ENCODE results near the gene ALDH1A3. TPM values are rescaled to one million over a fixed set of nuclear protein-coding genes. Genes with fewer than 3 reads are reported as not detected.

ALDH1A3 gene
- total and polyA plus RNA-seq, 2 of the 4 experiments (the other 2 are of a cell fraction): 3.1 to 5.0 TPM

DNA sequence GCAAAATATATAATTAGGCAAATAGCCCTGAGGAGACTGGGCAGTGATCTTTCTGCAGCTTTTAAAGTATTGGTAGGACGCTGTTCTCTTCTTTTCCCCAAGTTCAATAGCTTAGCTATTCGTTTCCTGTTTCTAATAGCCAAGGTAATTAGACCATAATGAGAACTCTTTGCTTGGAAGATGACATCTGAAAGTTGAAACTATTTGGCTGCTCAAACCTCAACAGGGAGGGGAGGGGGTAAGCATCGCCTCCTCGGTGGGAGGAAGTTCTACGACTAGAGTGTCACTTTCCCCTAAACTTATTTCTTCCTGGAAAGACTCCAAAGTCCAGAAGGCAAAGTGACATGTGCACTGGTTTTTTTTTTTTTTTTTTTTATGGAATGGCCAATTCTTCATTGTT, 22.8 kb upstream of the ALDH1A3 start:
- DNase-seq: no peak
- Histone ChIP-seq H3K18ac (ENCODE audit: low read depth, low read length) (no peak overlapping the region), H4K91ac (ENCODE audit: insufficient read depth, low read depth, low read length) (no peak overlapping the region), H2AK5ac (ENCODE audit: low read depth, low read length) (no peak overlapping the region), H4K5ac (ENCODE audit: low read depth, low read length) (no peak overlapping the region), H3K4me2 (ENCODE audit: low read depth, low read length) (no peak overlapping the region), H3K27ac (ENCODE audit: insufficient read depth, low read length) (no peak overlapping the region), H2AK9ac (replicated peaks; ENCODE audit: low read depth, low read length, poor library complexity) (no peak overlapping the region), H2BK120ac (ENCODE audit: low read depth, low read length) (no peak overlapping the region), H4K8ac (ENCODE audit: low read depth in 2 of 2, low read length in 2 of 2) (no peak overlapping the region), H3K27me3 (ENCODE audit: control insufficient read depth, insufficient read depth, low read length) (peaks cover 6% of the 10 kb centered on the region), H3K4me1 (ENCODE audit: control insufficient read depth, insufficient read depth, low read length) (no peaks in the 10 kb centered on the region), H3K9me1 (ENCODE audit: insufficient read depth, low read length) (no peaks in the 10 kb centered on the region), H2BK5ac (ENCODE audit: low read depth, low read length, poor library complexity, severe bottlenecking) (no peak overlapping the region), H4K20me1 (ENCODE audit: insufficient read depth, low read length) (no peaks in the 10 kb centered on the region), H3K9ac (ENCODE audit: low read depth, low read length) (no peak overlapping the region), H3K4me3 (ENCODE audit: insufficient read depth, low read depth, low read length) (no peak overlapping the region), H3K9me3 (ENCODE audit: control insufficient read depth, insufficient read depth, low read length) (peaks cover 7% of the 10 kb centered on the region), H2BK15ac (ENCODE audit: low read depth, low read length) (no peak overlapping the region), H2BK20ac (ENCODE audit: low read depth, low read length) (no peak overlapping the region), H3K56ac (ENCODE audit: extremely low read depth, insufficient read depth, low read length) (no peak overlapping the region), H3K14ac (replicated peaks; ENCODE audit: low read depth, low read length) (no peak overlapping the region), H3K23ac (ENCODE audit: low read depth, low read length) (no peak overlapping the region), H3K4ac (ENCODE audit: low read depth, low read length) (no peak overlapping the region), H3K36me3 (ENCODE audit: control insufficient read depth, insufficient read depth, low read length) (no peaks in the 10 kb centered on the region), H2AFZ (replicated peaks; ENCODE audit: low read length, poor library complexity) (no peak overlapping the region), H3K79me1 (ENCODE audit: low read depth in 1 of 2, low read length in 2 of 2) (no peaks in the 10 kb centered on the region)
- dilution Hi-C loops (cut with HindIII; ENCODE audit: low sequenced_read_pairs, unreplicated experiment) (no loop called here), intact Hi-C loops (cut with micrococcal nuclease) (no loop called here), in situ Hi-C loops (cut with MboI; ENCODE audit: low sequenced_read_pairs) (no loop called here)
- ChIA-PET POLR2A (ENCODE audit: unreplicated experiment) (no interaction called here), CTCF (interaction anchor here (1.4 kb wide), 1 partner anchor 16 kb away, joined by 5 read pairs; no protein-coding TSS in a partner anchor)
- TF ChIP-seq POLR2A (IDR thresholded peaks at IDR 0.05; ENCODE audit: low read depth, low read length): no peak
- TF ChIP-seq MAFK (IDR thresholded peaks at IDR 0.05; ENCODE audit: low read depth, low read length): no peak
- TF ChIP-seq, protein P1, sequence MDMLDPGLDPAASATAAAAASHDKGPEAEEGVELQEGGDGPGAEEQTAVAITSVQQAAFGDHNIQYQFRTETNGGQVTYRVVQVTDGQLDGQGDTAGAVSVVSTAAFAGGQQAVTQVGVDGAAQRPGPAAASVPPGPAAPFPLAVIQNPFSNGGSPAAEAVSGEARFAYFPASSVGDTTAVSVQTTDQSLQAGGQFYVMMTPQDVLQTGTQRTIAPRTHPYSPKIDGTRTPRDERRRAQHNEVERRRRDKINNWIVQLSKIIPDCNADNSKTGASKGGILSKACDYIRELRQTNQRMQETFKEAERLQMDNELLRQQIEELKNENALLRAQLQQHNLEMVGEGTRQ (IDR thresholded peaks at IDR 0.05; ENCODE audit: low read depth, low read length): no peak
- TF ChIP-seq CEBPB (IDR thresholded peaks at IDR 0.05; ENCODE audit: low read depth, low read length): no peak
- TF ChIP-seq MAZ (IDR thresholded peaks at IDR 0.05; ENCODE audit: borderline replicate concordance, low read depth, low read length): no peak
- no peak for TF ChIP-seq BHLHE40 (IDR thresholded peaks at IDR 0.05; ENCODE audit: low read depth, low read length)
- TF ChIP-seq RAD21 (IDR thresholded peaks at IDR 0.05; ENCODE audit: low read length): no peak
- TF ChIP-seq, protein P2, sequence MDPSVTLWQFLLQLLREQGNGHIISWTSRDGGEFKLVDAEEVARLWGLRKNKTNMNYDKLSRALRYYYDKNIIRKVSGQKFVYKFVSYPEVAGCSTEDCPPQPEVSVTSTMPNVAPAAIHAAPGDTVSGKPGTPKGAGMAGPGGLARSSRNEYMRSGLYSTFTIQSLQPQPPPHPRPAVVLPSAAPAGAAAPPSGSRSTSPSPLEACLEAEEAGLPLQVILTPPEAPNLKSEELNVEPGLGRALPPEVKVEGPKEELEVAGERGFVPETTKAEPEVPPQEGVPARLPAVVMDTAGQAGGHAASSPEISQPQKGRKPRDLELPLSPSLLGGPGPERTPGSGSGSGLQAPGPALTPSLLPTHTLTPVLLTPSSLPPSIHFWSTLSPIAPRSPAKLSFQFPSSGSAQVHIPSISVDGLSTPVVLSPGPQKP (IDR thresholded peaks at IDR 0.05; ENCODE audit: borderline replicate concordance, low read depth, low read length): no peak
- TF ChIP-seq FOS (IDR thresholded peaks at IDR 0.05; ENCODE audit: low read depth, low read length): no peak
- TF ChIP-seq CHD1 (IDR thresholded peaks at IDR 0.05; ENCODE audit: low read depth, low read length): no peak
- TF ChIP-seq MXI1 (IDR thresholded peaks at IDR 0.05; ENCODE audit: borderline replicate concordance, low read depth, low read length): no peak
- no peak for TF ChIP-seq NFE2L2 (IDR thresholded peaks at IDR 0.05; ENCODE audit: low read depth, low read length)
- TF ChIP-seq RCOR1 (IDR thresholded peaks at IDR 0.05; ENCODE audit: insufficient replicate concordance, low read length): no peak
- TF ChIP-seq RFX5 (IDR thresholded peaks at IDR 0.05; ENCODE audit: low read depth, low read length): no peak
- TF ChIP-seq, protein P3, sequence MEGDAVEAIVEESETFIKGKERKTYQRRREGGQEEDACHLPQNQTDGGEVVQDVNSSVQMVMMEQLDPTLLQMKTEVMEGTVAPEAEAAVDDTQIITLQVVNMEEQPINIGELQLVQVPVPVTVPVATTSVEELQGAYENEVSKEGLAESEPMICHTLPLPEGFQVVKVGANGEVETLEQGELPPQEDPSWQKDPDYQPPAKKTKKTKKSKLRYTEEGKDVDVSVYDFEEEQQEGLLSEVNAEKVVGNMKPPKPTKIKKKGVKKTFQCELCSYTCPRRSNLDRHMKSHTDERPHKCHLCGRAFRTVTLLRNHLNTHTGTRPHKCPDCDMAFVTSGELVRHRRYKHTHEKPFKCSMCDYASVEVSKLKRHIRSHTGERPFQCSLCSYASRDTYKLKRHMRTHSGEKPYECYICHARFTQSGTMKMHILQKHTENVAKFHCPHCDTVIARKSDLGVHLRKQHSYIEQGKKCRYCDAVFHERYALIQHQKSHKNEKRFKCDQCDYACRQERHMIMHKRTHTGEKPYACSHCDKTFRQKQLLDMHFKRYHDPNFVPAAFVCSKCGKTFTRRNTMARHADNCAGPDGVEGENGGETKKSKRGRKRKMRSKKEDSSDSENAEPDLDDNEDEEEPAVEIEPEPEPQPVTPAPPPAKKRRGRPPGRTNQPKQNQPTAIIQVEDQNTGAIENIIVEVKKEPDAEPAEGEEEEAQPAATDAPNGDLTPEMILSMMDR (conservative IDR thresholded peaks at IDR 0.05; ENCODE audit: low read depth, low read length): no peak
- no peak for ATAC-seq (ENCODE audit: low read depth)
- no CpG with 5 or more reads among the region's 5 CpGs for WGBS, 2 experiments (ENCODE audit: extremely low coverage in 2 of 2, insufficient read length in 1 of 2)
- no TSS peak for BruUV-seq (replicated peaks)

Data from IMR-90 (cell line).